K562 (cell line): ENCODE results near the gene NDUFS6. TPM values are rescaled to one million over a fixed set of nuclear protein-coding genes. Genes with fewer than 3 reads are reported as not detected.

Source experiments
- ATAC-seq: fragments of 200-7000 bp; cut with Tn5 transposase; 3 replicates; pipeline ENCODE4 v1.9.1; 2020; ENCODE audit warnings: moderate library complexity
- BruUV-seq: library from RNA; stranded (reverse); fragments of 400-500 nt; replicated peaks from 2 replicates; lab custom pipeline; 2021; lab: Mats Ljungman, UMichigan
- CTCF ChIA-PET: fragments of 300-600 bp; formaldehyde crosslinking; extraction: SDS; loops from one replicate; lab custom pipeline; 2021; ENCODE audit warnings: low intra/inter-chr PET ratio; lab: Yijun Ruan, JAX
- POLR2A ChIA-PET: fragments of 300-600, 350-650 bp; sonication (Branson Sonifier 250); formaldehyde crosslinking; extraction: SDS; loops from one replicate; lab custom pipeline; 2021; ENCODE audit warnings: antibody characterized with exemption, inconsistent platforms; lab: Yijun Ruan, JAX
- DNase-seq, 4 experiments: peaks; one replicate each; pipeline versions ENCODE4 v3.0.0 to v3.0.0-alpha.2; 2011 to 2018; ENCODE audit warnings: low spot score in 3 of 4, mixed read lengths in 3 of 4; ENCODE audit errors: extremely low read depth in 1 of 4
- FAIRE-seq: peaks from 2 replicates; lab custom pipeline; 2011; peaks lifted over from hg19 to GRCh38; lab: Jason Lieb, UNC
- H2AFZ ChIP-seq: 2 replicates; pipeline ENCODE4 v1.6.0; 2011; ENCODE audit warnings: low read depth, low read length, control low read depth, inconsistent platforms
- H3K27ac ChIP-seq: fragments of 200-600 bp; 3 replicates; pipeline ENCODE4 v1.8.0; 2011; ENCODE audit warnings: low read depth, mild to moderate bottlenecking, control low read depth, inconsistent platforms, low read length, moderate library complexity, mixed read lengths; ENCODE audit errors: extremely low read depth
- H3K27me3 ChIP-seq, 2 experiments: fragments of 300-600 bp in 1 of 2; 2 replicates in 1 of 2; 3 replicates in 1 of 2; pipeline versions ENCODE4 v1.6.0 to v1.8.0; 2011; ENCODE audit warnings: inconsistent platforms in 2 of 2, low read length in 2 of 2, mild to moderate bottlenecking in 1 of 2, mixed read lengths in 1 of 2, moderate library complexity in 1 of 2; ENCODE audit not compliant: control insufficient read depth in 2 of 2, insufficient read depth in 2 of 2
- H3K36me3 ChIP-seq: fragments of 300-600 bp; 3 replicates; pipeline ENCODE4 v1.8.0; 2011; ENCODE audit warnings: mild to moderate bottlenecking, low read length, inconsistent platforms; ENCODE audit not compliant: control insufficient read depth, insufficient read depth
- H3K4me1 ChIP-seq, 2 experiments: fragments of 200-600 bp in 1 of 2; replicated peaks in 1 of 2; 2 replicates in 1 of 2; 3 replicates in 1 of 2; pipeline versions ENCODE4 v1.5.1 to v1.8.0; 2011; ENCODE audit warnings: inconsistent platforms in 2 of 2, low read length in 2 of 2, mild to moderate bottlenecking in 1 of 2, mixed read lengths in 1 of 2, moderate library complexity in 1 of 2; ENCODE audit not compliant: control insufficient read depth in 2 of 2, insufficient read depth in 2 of 2
- H3K4me2 ChIP-seq: 2 replicates; pipeline ENCODE4 v1.6.1; 2011; ENCODE audit warnings: low read length, control low read depth, inconsistent platforms, mixed read lengths; ENCODE audit not compliant: insufficient read depth
- H3K4me3 ChIP-seq: fragments of 200-600 bp; sonication (generic), shearing (Covaris generic); 2 replicates; pipeline ENCODE4 v1.5.1; 2016; ENCODE audit warnings: control low read depth, inconsistent platforms
- H3K79me2 ChIP-seq: fragments of 200-600 bp; 3 replicates; pipeline ENCODE4 v1.8.0; 2011; ENCODE audit warnings: low read length, inconsistent platforms; ENCODE audit not compliant: control insufficient read depth, insufficient read depth
- H3K9ac ChIP-seq, 2 experiments: 2 replicates each; pipeline versions ENCODE4 v1.6.0 to v1.6.1; 2011; ENCODE audit warnings: low read depth in 2 of 2, low read length in 2 of 2, control low read depth in 1 of 2, inconsistent platforms in 1 of 2, mild to moderate bottlenecking in 1 of 2, mixed read lengths in 1 of 2; ENCODE audit not compliant: insufficient read depth in 1 of 2
- H3K9me1 ChIP-seq: one replicate; pipeline ENCODE4 v1.6.0; 2011; ENCODE audit warnings: inconsistent platforms, mild to moderate bottlenecking, low read length, moderate library complexity; ENCODE audit not compliant: control insufficient read depth, insufficient read depth
- H3K9me3 ChIP-seq: replicated peaks from 2 replicates; pipeline ENCODE4 v1.5.1; 2011; ENCODE audit warnings: low read depth, low read length, inconsistent platforms; ENCODE audit not compliant: control insufficient read depth, insufficient read depth
- H4K20me1 ChIP-seq: replicated peaks from 2 replicates; pipeline ENCODE4 v1.6.1; 2011; ENCODE audit warnings: low read length, inconsistent platforms, mixed read lengths; ENCODE audit not compliant: control insufficient read depth, insufficient read depth
- NR4A1 ChIP-seq, 2 experiments: fragments of 250-450 bp in 1 of 2; fragments of 450-650 bp in 1 of 2; sonication (Bioruptor Pico) in 1 of 2; IDR thresholded peaks; 2 replicates each; pipeline versions ENCODE4 v1.4.0 to v1.6.1; 2016 to 2020; ENCODE audit warnings: mild to moderate bottlenecking in 2 of 2, missing compliant biosample characterization in 1 of 2, missing genetic modification characterization in 1 of 2, moderate library complexity in 1 of 2
- PML ChIP-seq: IDR thresholded peaks from 2 replicates; pipeline ENCODE4 v1.6.1; 2012; ENCODE audit warnings: low read length, inconsistent platforms
- WGBS: fragments of 100-300 bp; shearing (Covaris generic); methylation state at CpG from one replicate; pipeline ENCODE4 v1.1.6; 2016; ENCODE audit warnings: low coverage, mixed read lengths; ENCODE audit not compliant: insufficient coverage; ENCODE audit errors: missing lambda C conversion rate; 5-methylcytosine and 5-hydroxymethylcytosine counted together
- in situ Hi-C: fragments of 300-500 bp; cut with MboI; formaldehyde crosslinking; loops from 4 replicates; pipeline ENCODE4 v1.15.0; 2018; ENCODE audit warnings: inconsistent platforms, mixed read lengths
- intact Hi-C: fragments of 100-400 bp; cut with micrococcal nuclease; formaldehyde crosslinking; loops from 2 replicates; pipeline ENCODE4 v1.14.2; 2022
- polyA plus RNA-seq, 8 experiments: library from polyadenylated mRNA; depleted of rRNA in 4 of 8; stranded (reverse) in 5 of 8; unstranded in 3 of 8; fragments of >200 nt; fragmentation: Nextera tagmentation in 2 of 8; fragmentation: Illumina TruSeq in 1 of 8; extraction: Ambion mirVana in 2 of 8; extraction: Trizol in 1 of 8; gene quantifications; 2 replicates each; pipeline versions ENCODE4 v1.2.1 to v1.2.3, GENCODE V29; 2011 to 2014; ENCODE audit warnings: inconsistent platforms in 1 of 8, missing spikeins in 1 of 8
- total RNA-seq, 7 experiments: library from RNA; depleted of rRNA in 6 of 7; stranded (reverse); fragments of >200 nt in 6 of 7; fragmentation: Illumina TruSeq in 2 of 7; extraction: Trizol in 2 of 7; gene quantifications; 2 replicates each; pipeline versions ENCODE4 v1.2.1 to v1.2.3, GENCODE V29; 2011 to 2021; ENCODE audit warnings: low replicate concordance in 1 of 7
- TF ChIP-seq, protein P1 (sequence below): fragments of 450-650 bp; formaldehyde crosslinking; IDR thresholded peaks from 2 replicates; pipeline ENCODE4 v1.4.0; 2020; ENCODE audit warnings: mild to moderate bottlenecking, moderate library complexity
- TF ChIP-seq, protein P2 (sequence below): sonication (generic); formaldehyde crosslinking; IDR thresholded peaks from 2 replicates; pipeline ENCODE4 v1.8.0; 2022; ENCODE audit warnings: mild to moderate bottlenecking, missing genetic modification reagents
- TF ChIP-seq, protein P3 (sequence below): fragments of 450-650 bp; IDR thresholded peaks from 2 replicates; pipeline ENCODE4 v1.6.1; 2016; ENCODE audit warnings: low read depth
- TF ChIP-seq, protein P4 (sequence below): fragments of 250-450 bp; sonication (Bioruptor Pico); IDR thresholded peaks from 2 replicates; pipeline ENCODE4 v1.8.0; 2022; ENCODE audit warnings: moderate library complexity, mild to moderate bottlenecking, inconsistent platforms

NDUFS6 gene
- total and polyA plus RNA-seq, 9 of the 15 experiments (the other 6 are each of a cell fraction or from before 2014, with no cell fraction given): 36.1 to 291 (median 77.0) TPM

DNA sequence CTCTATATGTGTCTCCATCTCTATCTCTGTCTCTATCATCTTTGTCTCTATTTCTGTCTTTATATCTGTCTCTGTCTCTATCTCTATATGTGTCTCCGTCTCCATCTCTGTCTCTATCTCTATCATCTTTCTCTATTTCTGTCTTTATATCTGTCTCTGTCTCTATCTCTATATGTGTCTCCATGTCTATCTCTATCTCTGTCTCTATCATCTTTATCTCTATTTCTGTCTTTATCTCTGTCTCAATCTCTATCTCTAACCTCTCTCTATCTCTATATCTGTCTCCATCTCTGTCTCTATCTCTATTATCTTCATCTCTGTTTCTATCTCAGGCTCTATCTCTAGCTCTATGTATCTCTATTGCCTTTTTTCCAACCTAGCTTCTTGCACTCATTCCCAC lies 44.5 kb downstream of the NDUFS6 start (continued):
- TF ChIP-seq, protein P1, sequence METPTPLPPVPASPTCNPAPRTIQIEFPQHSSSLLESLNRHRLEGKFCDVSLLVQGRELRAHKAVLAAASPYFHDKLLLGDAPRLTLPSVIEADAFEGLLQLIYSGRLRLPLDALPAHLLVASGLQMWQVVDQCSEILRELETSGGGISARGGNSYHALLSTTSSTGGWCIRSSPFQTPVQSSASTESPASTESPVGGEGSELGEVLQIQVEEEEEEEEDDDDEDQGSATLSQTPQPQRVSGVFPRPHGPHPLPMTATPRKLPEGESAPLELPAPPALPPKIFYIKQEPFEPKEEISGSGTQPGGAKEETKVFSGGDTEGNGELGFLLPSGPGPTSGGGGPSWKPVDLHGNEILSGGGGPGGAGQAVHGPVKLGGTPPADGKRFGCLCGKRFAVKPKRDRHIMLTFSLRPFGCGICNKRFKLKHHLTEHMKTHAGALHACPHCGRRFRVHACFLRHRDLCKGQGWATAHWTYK (CRISPR knock-in tag): no peak
- TF ChIP-seq NR4A1 (CRISPR knock-in tag; IDR thresholded peaks at IDR 0.05): no peak
- TF ChIP-seq NR4A1 (tag; IDR thresholded peaks at IDR 0.05): no peak
- no peak for TF ChIP-seq PML
- TF ChIP-seq, all 486 proteins: peak for 0

DNA sequence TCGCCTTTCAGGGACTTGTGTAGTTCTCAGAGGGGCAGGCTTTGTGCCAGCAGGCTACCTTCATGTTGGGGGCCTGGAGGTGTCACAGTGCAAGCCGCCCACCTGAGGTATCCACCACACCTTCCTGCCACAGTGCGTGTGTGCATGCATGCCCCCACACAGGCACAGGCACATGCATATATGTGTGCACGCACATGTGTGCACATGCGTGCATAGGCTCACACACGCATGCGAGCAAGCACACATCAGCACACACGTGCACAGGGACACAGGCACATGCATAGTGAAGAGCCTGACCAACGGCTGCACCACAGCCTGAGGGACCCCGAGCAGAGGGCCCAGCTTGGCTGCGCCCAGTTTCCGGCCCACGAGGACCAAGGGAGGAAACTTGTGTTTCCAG lies 45.4 kb downstream of the NDUFS6 start:
- DNase-seq (no peak), ATAC-seq (no peak), FAIRE-seq (no peak)
- Histone ChIP-seq H2AFZ (no peak overlapping the region), H4K20me1 (peaks cover 17% of the 10 kb centered on the region), H3K9ac (no peak overlapping the region), H3K27ac (no peak overlapping the region), H3K4me3 (no peak overlapping the region), H3K36me3 (no peaks in the 10 kb centered on the region), H3K9me1 (no peaks in the 10 kb centered on the region), H3K9me3 (no peaks in the 10 kb centered on the region), H3K79me2 (no peaks in the 10 kb centered on the region), H3K4me1 (no peaks in the 10 kb centered on the region), H3K4me2 (no peak overlapping the region), H3K27me3 (peaks cover 34 to 58% of the 10 kb centered on the region in 2 experiments)
- ChIA-PET POLR2A (no interaction called here), CTCF (no interaction called here)
- under 1% methylated on average over 13 of the region's 13 CpGs for WGBS
- BruUV-seq: no TSS peak
- intact Hi-C loops: no loop called here
- in situ Hi-C loops: no loop called here
- TF ChIP-seq, protein P2, sequence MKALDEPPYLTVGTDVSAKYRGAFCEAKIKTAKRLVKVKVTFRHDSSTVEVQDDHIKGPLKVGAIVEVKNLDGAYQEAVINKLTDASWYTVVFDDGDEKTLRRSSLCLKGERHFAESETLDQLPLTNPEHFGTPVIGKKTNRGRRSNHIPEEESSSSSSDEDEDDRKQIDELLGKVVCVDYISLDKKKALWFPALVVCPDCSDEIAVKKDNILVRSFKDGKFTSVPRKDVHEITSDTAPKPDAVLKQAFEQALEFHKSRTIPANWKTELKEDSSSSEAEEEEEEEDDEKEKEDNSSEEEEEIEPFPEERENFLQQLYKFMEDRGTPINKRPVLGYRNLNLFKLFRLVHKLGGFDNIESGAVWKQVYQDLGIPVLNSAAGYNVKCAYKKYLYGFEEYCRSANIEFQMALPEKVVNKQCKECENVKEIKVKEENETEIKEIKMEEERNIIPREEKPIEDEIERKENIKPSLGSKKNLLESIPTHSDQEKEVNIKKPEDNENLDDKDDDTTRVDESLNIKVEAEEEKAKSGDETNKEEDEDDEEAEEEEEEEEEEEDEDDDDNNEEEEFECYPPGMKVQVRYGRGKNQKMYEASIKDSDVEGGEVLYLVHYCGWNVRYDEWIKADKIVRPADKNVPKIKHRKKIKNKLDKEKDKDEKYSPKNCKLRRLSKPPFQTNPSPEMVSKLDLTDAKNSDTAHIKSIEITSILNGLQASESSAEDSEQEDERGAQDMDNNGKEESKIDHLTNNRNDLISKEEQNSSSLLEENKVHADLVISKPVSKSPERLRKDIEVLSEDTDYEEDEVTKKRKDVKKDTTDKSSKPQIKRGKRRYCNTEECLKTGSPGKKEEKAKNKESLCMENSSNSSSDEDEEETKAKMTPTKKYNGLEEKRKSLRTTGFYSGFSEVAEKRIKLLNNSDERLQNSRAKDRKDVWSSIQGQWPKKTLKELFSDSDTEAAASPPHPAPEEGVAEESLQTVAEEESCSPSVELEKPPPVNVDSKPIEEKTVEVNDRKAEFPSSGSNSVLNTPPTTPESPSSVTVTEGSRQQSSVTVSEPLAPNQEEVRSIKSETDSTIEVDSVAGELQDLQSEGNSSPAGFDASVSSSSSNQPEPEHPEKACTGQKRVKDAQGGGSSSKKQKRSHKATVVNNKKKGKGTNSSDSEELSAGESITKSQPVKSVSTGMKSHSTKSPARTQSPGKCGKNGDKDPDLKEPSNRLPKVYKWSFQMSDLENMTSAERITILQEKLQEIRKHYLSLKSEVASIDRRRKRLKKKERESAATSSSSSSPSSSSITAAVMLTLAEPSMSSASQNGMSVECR (CRISPR knock-in tag): no peak
- TF ChIP-seq, protein P3, sequence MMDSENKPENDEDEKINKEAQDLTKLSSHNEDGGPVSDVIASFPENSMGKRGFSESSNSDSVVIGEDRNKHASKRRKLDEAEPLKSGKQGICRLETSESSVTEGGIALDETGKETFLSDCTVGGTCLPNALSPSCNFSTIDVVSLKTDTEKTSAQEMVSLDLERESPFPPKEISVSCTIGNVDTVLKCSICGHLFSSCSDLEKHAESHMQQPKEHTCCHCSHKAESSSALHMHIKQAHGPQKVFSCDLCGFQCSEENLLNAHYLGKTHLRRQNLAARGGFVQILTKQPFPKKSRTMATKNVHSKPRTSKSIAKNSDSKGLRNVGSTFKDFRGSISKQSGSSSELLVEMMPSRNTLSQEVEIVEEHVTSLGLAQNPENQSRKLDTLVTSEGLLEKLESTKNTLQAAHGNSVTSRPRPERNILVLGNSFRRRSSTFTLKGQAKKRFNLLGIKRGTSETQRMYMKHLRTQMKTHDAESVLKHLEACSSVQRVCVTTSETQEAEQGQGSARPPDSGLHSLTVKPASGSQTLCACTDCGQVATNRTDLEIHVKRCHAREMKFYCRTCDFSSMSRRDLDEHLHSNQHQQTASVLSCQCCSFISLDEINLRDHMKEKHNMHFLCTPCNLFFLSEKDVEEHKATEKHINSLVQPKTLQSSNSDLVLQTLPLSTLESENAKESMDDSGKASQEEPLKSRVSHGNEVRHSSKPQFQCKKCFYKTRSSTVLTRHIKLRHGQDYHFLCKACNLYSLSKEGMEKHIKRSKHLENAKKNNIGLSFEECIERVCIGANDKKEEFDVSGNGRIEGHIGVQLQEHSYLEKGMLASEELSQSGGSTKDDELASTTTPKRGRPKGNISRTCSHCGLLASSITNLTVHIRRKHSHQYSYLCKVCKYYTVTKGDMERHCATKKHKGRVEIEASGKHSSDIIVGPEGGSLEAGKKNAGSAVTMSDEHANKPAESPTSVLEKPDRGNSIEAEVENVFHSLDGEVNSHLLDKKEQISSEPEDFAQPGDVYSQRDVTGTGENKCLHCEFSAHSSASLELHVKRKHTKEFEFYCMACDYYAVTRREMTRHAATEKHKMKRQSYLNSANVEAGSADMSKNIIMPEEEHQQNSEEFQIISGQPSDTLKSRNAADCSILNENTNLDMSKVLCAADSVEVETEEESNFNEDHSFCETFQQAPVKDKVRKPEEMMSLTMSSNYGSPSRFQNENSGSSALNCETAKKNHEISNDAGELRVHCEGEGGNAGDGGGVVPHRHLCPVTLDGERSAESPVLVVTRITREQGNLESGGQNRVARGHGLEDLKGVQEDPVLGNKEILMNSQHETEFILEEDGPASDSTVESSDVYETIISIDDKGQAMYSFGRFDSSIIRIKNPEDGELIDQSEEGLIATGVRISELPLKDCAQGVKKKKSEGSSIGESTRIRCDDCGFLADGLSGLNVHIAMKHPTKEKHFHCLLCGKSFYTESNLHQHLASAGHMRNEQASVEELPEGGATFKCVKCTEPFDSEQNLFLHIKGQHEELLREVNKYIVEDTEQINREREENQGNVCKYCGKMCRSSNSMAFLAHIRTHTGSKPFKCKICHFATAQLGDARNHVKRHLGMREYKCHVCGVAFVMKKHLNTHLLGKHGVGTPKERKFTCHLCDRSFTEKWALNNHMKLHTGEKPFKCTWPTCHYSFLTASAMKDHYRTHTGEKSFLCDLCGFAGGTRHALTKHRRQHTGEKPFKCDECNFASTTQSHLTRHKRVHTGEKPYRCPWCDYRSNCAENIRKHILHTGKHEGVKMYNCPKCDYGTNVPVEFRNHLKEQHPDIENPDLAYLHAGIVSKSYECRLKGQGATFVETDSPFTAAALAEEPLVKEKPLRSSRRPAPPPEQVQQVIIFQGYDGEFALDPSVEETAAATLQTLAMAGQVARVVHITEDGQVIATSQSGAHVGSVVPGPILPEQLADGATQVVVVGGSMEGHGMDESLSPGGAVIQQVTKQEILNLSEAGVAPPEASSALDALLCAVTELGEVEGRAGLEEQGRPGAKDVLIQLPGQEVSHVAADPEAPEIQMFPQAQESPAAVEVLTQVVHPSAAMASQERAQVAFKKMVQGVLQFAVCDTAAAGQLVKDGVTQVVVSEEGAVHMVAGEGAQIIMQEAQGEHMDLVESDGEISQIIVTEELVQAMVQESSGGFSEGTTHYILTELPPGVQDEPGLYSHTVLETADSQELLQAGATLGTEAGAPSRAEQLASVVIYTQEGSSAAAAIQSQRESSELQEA: no peak
- TF ChIP-seq, protein P4, sequence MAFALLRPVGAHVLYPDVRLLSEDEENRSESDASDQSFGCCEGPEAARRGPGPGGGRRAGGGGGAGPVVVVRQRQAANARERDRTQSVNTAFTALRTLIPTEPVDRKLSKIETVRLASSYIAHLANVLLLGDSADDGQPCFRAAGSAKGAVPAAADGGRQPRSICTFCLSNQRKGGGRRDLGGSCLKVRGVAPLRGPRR: no peak
